HepG2 (cell line): ENCODE measurements around the gene ZBTB48. TPM values are rescaled to one million over a fixed set of nuclear protein-coding genes. Genes with fewer than 3 reads are reported as not detected.

Experiments
- ADNP ChIP-seq: sonication (generic); formaldehyde crosslinking; IDR thresholded peaks from 2 replicates; pipeline ENCODE4 v1.4.0; 2020; ENCODE audit warnings: missing genetic modification reagents
- ARNT2 ChIP-seq: sonication (generic); formaldehyde crosslinking; IDR thresholded peaks from 2 replicates; pipeline ENCODE4 v1.8.0; 2022; ENCODE audit warnings: mild to moderate bottlenecking, low read depth, missing genetic modification reagents, moderate library complexity
- EHMT2 ChIP-seq: fragments of 200-600 bp; sonication (generic); IDR thresholded peaks from 2 replicates; pipeline ENCODE4 v1.7.0; 2017; ENCODE audit warnings: antibody characterized with exemption, low read depth, low read length, borderline replicate concordance
- HMG20A ChIP-seq: IDR thresholded peaks from 2 replicates; pipeline ENCODE4 v1.6.1; 2016; ENCODE audit warnings: borderline replicate concordance
- HMGXB3 ChIP-seq: sonication (generic); formaldehyde crosslinking; IDR thresholded peaks from 2 replicates; pipeline ENCODE4 v1.4.0; 2020; ENCODE audit warnings: missing genetic modification reagents, borderline replicate concordance
- HOXD1 ChIP-seq: sonication (generic); formaldehyde crosslinking; IDR thresholded peaks from 2 replicates; pipeline ENCODE4 v1.5.0; 2020; ENCODE audit warnings: missing genetic modification reagents
- KLF11 ChIP-seq: IDR thresholded peaks from 2 replicates; pipeline ENCODE4 v1.6.1; 2016; ENCODE audit warnings: missing compliant biosample characterization
- PAX8 ChIP-seq: sonication (generic); formaldehyde crosslinking; IDR thresholded peaks from 2 replicates; pipeline ENCODE4 v1.8.0; 2022; ENCODE audit warnings: mild to moderate bottlenecking, missing genetic modification reagents, borderline replicate concordance
- PBX3 ChIP-seq: sonication (generic); formaldehyde crosslinking; IDR thresholded peaks from 2 replicates; pipeline ENCODE4 v1.8.1; 2023; ENCODE audit warnings: missing genetic modification reagents, inconsistent platforms, borderline replicate concordance
- PITX1 ChIP-seq: sonication (generic); formaldehyde crosslinking; IDR thresholded peaks from 2 replicates; pipeline ENCODE4 v1.5.1; 2020; ENCODE audit warnings: mild to moderate bottlenecking, missing genetic modification reagents
- POLR2A ChIP-seq, 2 experiments: IDR thresholded peaks; 2 replicates each; pipeline ENCODE4 v1.6.1; 2011; ENCODE audit warnings: low read depth in 2 of 2, low read length in 2 of 2, mild to moderate bottlenecking in 1 of 2, moderate library complexity in 1 of 2; ENCODE audit not compliant: insufficient read depth in 1 of 2
- POLR2G ChIP-seq: fragments of 200-400 bp; formaldehyde crosslinking; IDR thresholded peaks from 2 replicates; pipeline ENCODE4 v1.6.1; 2018; ENCODE audit warnings: mild to moderate bottlenecking, low read depth, low read length, moderate library complexity
- PRMT3 ChIP-seq: sonication (generic); formaldehyde crosslinking; IDR thresholded peaks from 2 replicates; pipeline ENCODE4 v1.8.1; 2022; ENCODE audit warnings: low read depth, mild to moderate bottlenecking, moderate library complexity, missing genetic modification reagents, borderline replicate concordance
- SP5 ChIP-seq: IDR thresholded peaks from 2 replicates; pipeline ENCODE4 v1.6.1; 2016; ENCODE audit warnings: low read depth, borderline replicate concordance
- U2AF1 ChIP-seq: fragments of 200-400 bp; formaldehyde crosslinking; optimal IDR thresholded peaks from 2 replicates; pipeline ENCODE3; 2017; ENCODE audit warnings: mild to moderate bottlenecking, low read depth, low read length
- ZFP91 ChIP-seq: sonication (generic); formaldehyde crosslinking; IDR thresholded peaks from 2 replicates; pipeline ENCODE4 v1.9.0; 2022; ENCODE audit warnings: missing genetic modification reagents, mild to moderate bottlenecking, borderline replicate concordance
- ZMYM4 ChIP-seq: sonication (generic); formaldehyde crosslinking; IDR thresholded peaks from 2 replicates; pipeline ENCODE4 v1.8.1; 2023; ENCODE audit warnings: mild to moderate bottlenecking, missing genetic modification reagents
- ZNF234 ChIP-seq: sonication (generic); formaldehyde crosslinking; conservative IDR thresholded peaks from 2 replicates; pipeline ENCODE4 v1.5.1; 2020; ENCODE audit warnings: mild to moderate bottlenecking, missing genetic modification reagents
- ZNF264 ChIP-seq: sonication (generic); formaldehyde crosslinking; IDR thresholded peaks from 2 replicates; pipeline ENCODE4 v1.4.0; 2020; ENCODE audit warnings: missing genetic modification reagents
- ZNF331 ChIP-seq: sonication (generic); formaldehyde crosslinking; IDR thresholded peaks from 2 replicates; pipeline ENCODE4 v1.4.0; 2020; ENCODE audit warnings: missing genetic modification reagents
- ZNF552 ChIP-seq: sonication (generic); formaldehyde crosslinking; IDR thresholded peaks from 2 replicates; pipeline ENCODE4 v1.9.0; 2022; ENCODE audit warnings: missing genetic modification reagents, mild to moderate bottlenecking, borderline replicate concordance
- ZNF607 ChIP-seq: sonication (generic); formaldehyde crosslinking; IDR thresholded peaks from 2 replicates; pipeline ENCODE4 v1.5.1; 2020; ENCODE audit warnings: missing genetic modification reagents, mild to moderate bottlenecking, borderline replicate concordance
- ZNF792 ChIP-seq: IDR thresholded peaks from 2 replicates; pipeline ENCODE4 v1.6.1; 2016
- polyA plus RNA-seq, 8 experiments: library from polyadenylated mRNA; depleted of rRNA in 3 of 8; stranded (reverse) in 7 of 8; unstranded in 1 of 8; fragments of >200 nt; fragmentation: Illumina TruSeq in 4 of 8; extraction: Trizol in 4 of 8; gene quantifications; 2 replicates each; pipeline versions ENCODE4 v1.2.1 to v1.2.3, GENCODE V29; 2011 to 2016; ENCODE audit warnings: low read depth in 4 of 8, missing spikeins in 1 of 8, mixed read lengths in 1 of 8; ENCODE audit not compliant: insufficient read depth in 1 of 8
- total RNA-seq, 5 experiments: library from RNA; depleted of rRNA; stranded (reverse); fragments of >200 nt; fragmentation: Illumina TruSeq; extraction: Trizol; gene quantifications; 2 replicates each; pipeline ENCODE4 v1.2.3, GENCODE V29; 2016; ENCODE audit warnings: low read depth in 1 of 5

The ZBTB48 gene
- total and polyA plus RNA-seq, 2 of the 13 experiments (the other 11 are each of a cell fraction or from before 2014, with no cell fraction given): 13.0 to 17.1 TPM

- peak; percentile 48; the same call in 1 of the 2 replicates for TF ChIP-seq HMGXB3 (CRISPR knock-in tag)
- TF ChIP-seq PBX3 (CRISPR knock-in tag): peak; percentile 83; the same call in 1 of the 2 replicates
- peak; percentile 61; the same call in 1 of the 2 replicates for TF ChIP-seq ZNF792
- peak; percentile 73 for TF ChIP-seq U2AF1
- TF ChIP-seq EHMT2: no peak
- TF ChIP-seq POLR2A (IDR thresholded peaks at IDR 0.05; ENCODE audit: insufficient read depth in 1 of 2, low read depth in 2 of 2, low read length in 2 of 2): peak; percentile 87 to 91
- peak; percentile 63 for TF ChIP-seq ZFP91
- TF ChIP-seq ARNT2 (CRISPR knock-in tag): peak; percentile 98
- 0 out of 2 replicates have a peak, but pooled peaks have one; percentile 22 for TF ChIP-seq HMG20A (CRISPR knock-in tag)
- no peak for TF ChIP-seq PRMT3 (CRISPR knock-in tag)
- 0 out of 2 replicates have a peak, but pooled peaks have one; percentile 30 for TF ChIP-seq ZNF264 (CRISPR knock-in tag)
- peak; percentile 21; the same call in 1 of the 2 replicates for TF ChIP-seq PITX1 (CRISPR knock-in tag)
- TF ChIP-seq HOXD1 (CRISPR knock-in tag): peak; percentile 64; the same call in 1 of the 2 replicates
- no peak for TF ChIP-seq KLF11
- 0 out of 2 replicates have a peak, but pooled peaks have one; percentile 29 for TF ChIP-seq SP5 (CRISPR knock-in tag)
- TF ChIP-seq ZNF234 (CRISPR knock-in tag): 0 out of 2 replicates have a peak, but pooled peaks have one; percentile 34
- 0 out of 2 replicates have a peak, but pooled peaks have one; percentile 26 for TF ChIP-seq ZNF331 (CRISPR knock-in tag)
- TF ChIP-seq POLR2G: peak; percentile 84
- no peak for TF ChIP-seq ZNF552 (CRISPR knock-in tag)
- 0 out of 2 replicates have a peak, but pooled peaks have one; percentile 32 for TF ChIP-seq PAX8 (CRISPR knock-in tag)
- TF ChIP-seq ADNP: no peak
- TF ChIP-seq ZMYM4: peak; percentile 98
- 0 out of 2 replicates have a peak, but pooled peaks have one; percentile 51 for TF ChIP-seq ZNF607 (CRISPR knock-in tag)
Measured at GRCh38 chr1:6554031-6554906, 25.5 kb upstream of the ZBTB48 start, which contains the start of gene NOL9 (continued).
